Stimulated activated CD8-positive, alpha-beta memory T cell treated with anti-CD3 and anti-CD28 coated beads, Interleukin-15, amount 100 ng/mL, for 1 hour (primary cell): Measurements from ENCODE around the gene GNG8.

Experiments
- DNase-seq: peaks from one replicate; pipeline ENCODE4 v3.0.0-alpha.2; 2020; ENCODE audit warnings: low read depth

The GNG8 gene

DNA sequence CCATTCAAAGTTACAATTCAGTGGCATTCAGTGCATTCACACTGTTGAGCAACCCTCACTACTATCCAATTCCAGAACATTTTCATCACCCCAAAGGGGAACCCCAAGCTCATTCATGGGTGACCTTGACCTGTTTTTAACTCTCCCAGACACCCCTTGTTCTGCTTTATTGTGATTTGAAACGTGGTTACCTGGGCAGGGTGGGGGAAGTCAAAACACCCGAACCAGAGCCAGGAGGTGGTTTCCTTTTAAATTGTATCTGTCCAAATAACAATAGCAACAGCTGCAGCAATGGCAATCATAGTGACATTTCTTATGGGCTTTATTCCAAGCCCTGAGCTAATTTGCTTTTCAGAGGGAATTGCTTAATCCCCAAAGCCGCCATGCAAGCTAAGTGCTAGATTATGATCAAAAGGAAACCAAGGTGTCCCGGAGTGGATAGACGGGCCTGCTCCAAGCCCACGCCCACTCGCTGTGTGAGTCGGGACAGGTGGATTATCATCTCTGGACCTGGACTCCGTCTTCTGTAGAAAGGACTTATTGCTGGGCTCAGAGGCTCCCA is 17.3 kb downstream of the GNG8 start:
- DNase-seq: no peak

GRCh38 chr19:46617601-46618000 is 18.4 kb downstream of the GNG8 start:
- no peak for DNase-seq

- no peak for DNase-seq
Measured at GRCh38 chr19:46616631-46617322, 19.2 kb downstream of the GNG8 start.

DNA sequence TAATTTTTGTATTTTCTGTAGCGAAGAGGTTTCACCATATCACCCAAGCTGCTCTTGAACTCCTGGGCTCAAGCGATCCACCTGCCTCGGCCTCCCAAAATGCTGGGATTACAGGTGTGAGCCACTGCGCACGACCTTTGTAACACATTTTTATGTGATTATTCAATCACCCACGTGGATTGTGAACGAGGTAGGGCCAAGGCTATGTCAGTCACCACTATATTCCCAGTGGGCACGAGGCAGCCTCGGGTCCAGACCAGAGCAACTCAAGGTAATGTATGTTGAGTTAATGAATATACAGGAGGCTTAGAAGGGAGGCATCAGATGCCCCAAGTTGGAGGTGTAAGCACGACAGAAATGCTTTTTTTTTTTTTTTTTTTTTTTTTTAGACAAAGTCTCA is 20.0 kb downstream of the GNG8 start:
- DNase-seq: no peak

GRCh38 chr19:46614114-46614722 is 21.8 kb downstream of the GNG8 start:
- peak; percentile 76 for DNase-seq

- no peak for DNase-seq
Measured at GRCh38 chr19:46613525-46613924, 22.5 kb downstream of the GNG8 start.

DNA sequence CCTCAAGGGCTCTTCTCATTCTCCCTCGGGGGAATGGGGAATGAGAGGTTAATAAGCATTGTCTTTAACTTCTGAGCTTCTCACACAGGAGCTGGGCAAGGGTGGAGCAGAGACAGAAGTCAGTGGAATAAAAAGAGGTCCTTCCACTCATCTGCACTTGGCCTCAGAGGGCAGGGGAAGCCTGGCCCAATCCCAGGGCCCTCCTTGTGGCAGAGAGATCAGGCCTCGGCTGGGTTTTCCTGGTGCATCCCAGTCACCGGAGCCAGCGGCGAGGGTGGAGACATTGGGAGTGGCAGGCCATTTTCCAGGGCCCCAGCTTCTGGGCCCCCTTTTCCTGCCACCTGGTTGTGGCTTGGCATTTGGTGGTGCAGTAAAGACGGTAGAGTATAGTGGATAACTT is 24.2 kb downstream of the GNG8 start:
- no peak for DNase-seq

GRCh38 chr19:46610851-46611770 is 24.9 kb downstream of the GNG8 start:
- no peak for DNase-seq

DNA sequence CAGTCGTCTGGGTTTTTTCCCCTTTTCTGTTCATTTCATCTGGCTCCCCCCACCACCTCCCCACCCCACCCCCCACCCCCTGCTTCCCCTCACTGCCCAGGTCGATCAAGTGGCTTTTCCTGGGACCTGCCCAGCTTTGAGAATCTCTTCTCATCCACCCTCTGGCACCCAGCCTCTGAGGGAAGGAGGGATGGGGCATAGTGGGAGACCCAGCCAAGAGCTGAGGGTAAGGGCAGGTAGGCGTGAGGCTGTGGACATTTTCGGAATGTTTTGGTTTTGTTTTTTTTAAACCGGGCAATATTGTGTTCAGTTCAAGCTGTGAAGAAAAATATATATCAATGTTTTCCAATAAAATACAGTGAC is 25.6 kb downstream of the GNG8 start:
- DNase-seq: no peak

- no peak for DNase-seq
Measured at GRCh38 chr19:46609511-46610412, 26.2 kb downstream of the GNG8 start.

GRCh38 chr19:46608581-46609345 is 27.2 kb downstream of the GNG8 start:
- no peak for DNase-seq

- no peak for DNase-seq
Measured at GRCh38 chr19:46608178-46608577, 27.8 kb downstream of the GNG8 start.

- no peak for DNase-seq
Measured at GRCh38 chr19:46607448-46607841, 28.6 kb downstream of the GNG8 start.

DNA sequence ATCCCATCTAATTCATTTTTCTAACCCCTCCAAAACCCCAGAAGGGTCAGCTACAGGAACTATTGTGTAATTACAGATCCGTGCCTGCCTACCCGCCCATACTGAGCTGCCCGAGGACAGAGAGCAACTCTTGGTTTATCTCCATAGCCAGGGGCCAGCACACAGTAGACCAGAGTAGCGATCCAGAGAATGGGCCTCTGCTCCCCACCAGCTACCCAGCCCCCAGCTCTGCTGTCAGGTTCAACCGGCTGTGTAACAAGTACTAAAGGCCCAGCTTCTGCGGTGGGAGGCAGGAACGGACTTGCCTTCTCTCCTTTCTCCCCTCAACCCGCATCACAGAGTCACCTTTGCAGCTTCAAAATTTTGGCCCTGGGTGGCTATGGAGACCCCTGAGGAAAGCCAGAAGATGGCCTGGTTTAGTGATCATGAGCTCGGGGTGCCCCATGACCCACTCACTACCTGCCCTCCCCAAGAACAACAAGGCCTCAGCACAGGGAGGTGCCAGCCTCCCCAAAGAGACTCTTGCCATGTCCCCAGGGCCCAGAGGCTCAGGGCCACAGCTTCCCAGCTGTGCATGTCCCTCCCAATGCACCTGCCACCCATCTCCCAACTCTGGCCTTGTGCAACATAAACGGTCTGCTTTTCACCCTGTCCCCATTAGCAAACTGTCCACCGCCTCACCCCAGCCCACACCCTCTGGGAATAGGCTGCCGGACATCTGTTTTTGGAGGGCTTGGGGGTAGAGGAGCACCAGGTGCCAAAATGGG is 29.1 kb downstream of the GNG8 start:
- no peak for DNase-seq

DNA sequence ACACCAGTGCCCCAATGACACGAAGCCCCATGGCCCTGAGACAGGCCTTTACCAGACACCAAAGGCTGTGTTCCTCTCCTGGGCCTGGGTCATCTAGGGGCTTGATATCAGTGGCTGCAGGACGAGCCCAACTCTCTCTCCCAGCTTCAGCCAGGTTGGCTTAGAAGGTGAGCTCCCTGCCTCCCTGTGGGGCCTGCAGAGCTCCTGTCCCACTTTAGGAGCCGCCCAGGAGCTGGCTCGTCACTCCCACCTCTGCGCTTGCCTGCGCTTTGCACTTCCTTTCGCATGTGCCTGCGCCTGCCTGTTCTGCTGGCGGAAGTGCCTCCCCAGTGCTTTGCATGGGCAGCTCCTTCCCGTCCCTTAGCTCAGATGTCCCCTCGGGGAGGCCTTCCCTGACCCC is 30.0 kb downstream of the GNG8 start:
- DNase-seq: no peak

DNA sequence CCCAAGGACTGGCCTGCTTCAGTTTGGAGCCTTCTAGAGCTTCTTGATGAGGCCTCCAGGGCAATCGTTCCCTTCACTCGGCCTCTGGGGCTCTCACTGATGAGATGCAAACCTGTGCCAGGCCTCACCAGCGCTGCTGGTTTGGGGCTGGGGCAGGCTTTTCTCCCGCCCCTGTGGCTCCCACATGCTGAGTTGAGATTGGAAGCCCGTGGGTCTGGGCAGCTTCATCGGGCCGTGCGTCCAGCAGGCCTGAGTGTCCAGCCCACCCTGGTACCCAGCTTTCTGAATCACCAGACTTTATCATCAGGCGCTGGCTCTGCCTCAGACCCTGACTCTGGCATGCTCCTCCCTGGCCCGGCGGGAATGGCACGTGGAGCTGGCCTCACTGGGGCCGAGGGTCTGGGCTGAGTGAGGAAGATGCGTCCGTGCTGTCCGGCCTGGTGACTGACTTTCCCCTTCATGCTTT is 30.6 kb downstream of the GNG8 start:
- no peak for DNase-seq

GRCh38 chr19:46604781-46605355 is 31.1 kb downstream of the GNG8 start:
- no peak for DNase-seq

DNA sequence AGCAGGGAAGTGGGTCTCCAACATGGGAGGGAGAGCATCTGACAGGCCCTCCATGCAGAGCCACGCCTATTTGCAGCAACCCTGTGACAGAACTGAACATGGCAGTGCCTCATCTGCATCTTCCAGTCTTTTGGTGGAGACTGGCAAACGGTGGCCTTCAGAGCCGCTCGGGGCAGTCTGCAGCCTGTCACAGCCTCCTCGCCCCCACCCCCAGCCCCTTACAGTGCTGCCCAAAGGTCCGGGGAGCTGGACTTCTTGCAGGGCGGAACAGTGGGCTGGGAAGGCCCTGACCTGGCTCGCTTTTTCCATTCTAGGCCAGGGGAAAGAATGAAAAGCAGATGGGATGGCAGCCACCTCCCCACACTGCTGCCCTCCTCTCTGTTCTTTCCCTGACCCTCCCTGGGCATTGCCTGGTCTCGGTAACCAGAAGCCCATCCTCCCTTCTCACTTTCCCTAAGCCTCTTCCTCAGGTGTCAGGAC is 32.2 kb downstream of the GNG8 start:
- no peak for DNase-seq

DNA sequence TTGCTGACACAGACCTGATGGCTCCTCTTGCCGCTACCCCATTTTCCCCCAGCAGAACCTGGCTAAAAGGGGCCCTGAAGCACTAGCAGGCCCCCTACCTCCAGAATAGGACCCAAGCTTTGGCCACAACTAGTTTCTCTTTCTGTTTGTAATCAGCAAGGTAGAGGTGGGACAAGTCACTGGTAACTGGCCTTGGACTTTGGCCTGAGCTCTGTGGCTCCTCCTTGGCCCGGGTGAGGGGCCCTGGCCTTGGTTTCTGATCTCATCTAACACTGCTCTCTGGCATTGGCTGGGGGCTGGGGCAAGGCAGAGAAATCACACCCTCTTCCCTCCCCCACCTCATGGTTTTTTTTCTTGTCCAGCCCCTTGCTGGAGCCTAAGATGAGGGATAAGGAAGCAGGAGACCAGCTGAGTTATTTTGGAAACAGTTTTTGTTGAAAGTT is 32.8 kb downstream of the GNG8 start:
- DNase-seq: no peak
